ENCODE results near the gene GSTA4.

GSTA4 gene

GRCh38 chr6:52995089-52995912, at the start of gene GSTA4:
TSS of gene GSTA4 (minus strand) at chr6:52995284. CDS start at chr6:52994243, 1,041 bp downstream.
- DNase-seq (ENCODE audit: low spot score) = peak; percentile 94

GRCh38 chr6:53044572-53044971, 49.5 kb upstream of the GSTA4 start:
- no peak for DNase-seq (ENCODE audit: low spot score)

- no peak for DNase-seq (ENCODE audit: low spot score)
Measured at GRCh38 chr6:53044071-53044470, 49.0 kb upstream of the GSTA4 start.

GRCh38 chr6:53043581-53043980, 48.5 kb upstream of the GSTA4 start:
- peak; percentile 16 for DNase-seq (ENCODE audit: low spot score)

GRCh38 chr6:53042112-53042511, 47.0 kb upstream of the GSTA4 start:
- DNase-seq (ENCODE audit: low spot score) = no peak

- no peak for DNase-seq (ENCODE audit: low spot score)
Measured at GRCh38 chr6:53041356-53041755, 46.3 kb upstream of the GSTA4 start.

GRCh38 chr6:53038596-53038995, 43.5 kb upstream of the GSTA4 start:
- DNase-seq (ENCODE audit: low spot score) = no peak

- DNase-seq (ENCODE audit: low spot score) = no peak
Measured at GRCh38 chr6:53038141-53038540, 43.1 kb upstream of the GSTA4 start.

- no peak for DNase-seq (ENCODE audit: low spot score)
Measured at GRCh38 chr6:53035549-53036213, 40.6 kb upstream of the GSTA4 start.

- no peak for DNase-seq (ENCODE audit: low spot score)
Measured at GRCh38 chr6:53033764-53034163, 38.7 kb upstream of the GSTA4 start.

- DNase-seq (ENCODE audit: low spot score) = no peak
Measured at GRCh38 chr6:53032849-53033248, 37.8 kb upstream of the GSTA4 start.

- DNase-seq (ENCODE audit: low spot score) = no peak
Measured at GRCh38 chr6:53031281-53031680, 36.2 kb upstream of the GSTA4 start.

GRCh38 chr6:53029761-53030160, 34.7 kb upstream of the GSTA4 start:
- DNase-seq (ENCODE audit: low spot score) = no peak

- no peak for DNase-seq (ENCODE audit: low spot score)
Measured at GRCh38 chr6:53029257-53029656, 34.2 kb upstream of the GSTA4 start.

- DNase-seq (ENCODE audit: low spot score) = no peak
Measured at GRCh38 chr6:53028467-53028866, 33.4 kb upstream of the GSTA4 start.

GRCh38 chr6:53027131-53027718, 32.1 kb upstream of the GSTA4 start:
- DNase-seq (ENCODE audit: low spot score) = no peak

GRCh38 chr6:53026526-53026925, 31.4 kb upstream of the GSTA4 start:
- no peak for DNase-seq (ENCODE audit: low spot score)

- no peak for DNase-seq (ENCODE audit: low spot score)
Measured at GRCh38 chr6:53023323-53023722, 28.2 kb upstream of the GSTA4 start.

GRCh38 chr6:53020005-53020744, 25.1 kb upstream of the GSTA4 start:
- no peak for DNase-seq (ENCODE audit: low spot score)

GRCh38 chr6:53018446-53018845, 23.4 kb upstream of the GSTA4 start:
- no peak for DNase-seq (ENCODE audit: low spot score)

GRCh38 chr6:53015486-53015885, 20.4 kb upstream of the GSTA4 start:
- no peak for DNase-seq (ENCODE audit: low spot score)

- no peak for DNase-seq (ENCODE audit: low spot score)
Measured at GRCh38 chr6:53014744-53015143, 19.7 kb upstream of the GSTA4 start.

Data from iPS-NIHi11 (cell line).